SU-DHL-6 (cell line): ENCODE data around the gene TXNRD2.

ENCODE experiments used
- H2AFZ ChIP-seq: fragments of 200-600 bp; sonication (generic); 2 replicates; pipeline ENCODE4 v1.6.1; 2014; ENCODE audit warnings: low read depth, mild to moderate bottlenecking, moderate library complexity, mixed read lengths, antibody characterized with exemption, low read length; ENCODE audit not compliant: severe bottlenecking
- H3F3A ChIP-seq: fragments of 200-600 bp; shearing (Covaris generic); 2 replicates; pipeline ENCODE4 v1.6.0; 2016; ENCODE audit warnings: antibody characterized with exemption, mild to moderate bottlenecking; ENCODE audit not compliant: insufficient read depth
- H3K27ac ChIP-seq: fragments of 200-600 bp; sonication (generic); 2 replicates; pipeline ENCODE4 v1.5.1; 2016; ENCODE audit warnings: low read depth, mild to moderate bottlenecking, low read length, moderate library complexity, mixed read lengths
- H3K27me3 ChIP-seq: fragments of 200-600 bp; sonication (generic), shearing (Covaris generic); 2 replicates; pipeline ENCODE4 v1.6.0; 2014; ENCODE audit warnings: mild to moderate bottlenecking, low read length
- H3K36me3 ChIP-seq: fragments of 200-600 bp; sonication (generic); 2 replicates; pipeline ENCODE4 v1.6.1; 2014; ENCODE audit warnings: mild to moderate bottlenecking, low read length, mixed read lengths
- H3K4me2 ChIP-seq: fragments of 300-600, 200-600 bp; shearing (Covaris generic), sonication (generic); 2 replicates; pipeline ENCODE4 v1.6.0; 2014; ENCODE audit warnings: low read length, low read depth, mild to moderate bottlenecking; ENCODE audit not compliant: poor library complexity, severe bottlenecking
- H3K4me3 ChIP-seq: fragments of 200-600 bp; sonication (generic); 2 replicates; pipeline ENCODE4 v1.5.1; 2014; ENCODE audit warnings: antibody characterized with exemption, low read length, mild to moderate bottlenecking, mixed read lengths; ENCODE audit not compliant: insufficient read depth, poor library complexity, severe bottlenecking
- H3K79me2 ChIP-seq: fragments of 200-600 bp; sonication (generic); 2 replicates; pipeline ENCODE4 v1.6.1; 2014; ENCODE audit warnings: mild to moderate bottlenecking, low read length, moderate library complexity; ENCODE audit not compliant: insufficient read depth
- H3K9ac ChIP-seq: fragments of 200-600 bp; sonication (generic); 2 replicates; pipeline ENCODE4 v1.7.0; 2014; ENCODE audit warnings: mild to moderate bottlenecking, low read length
- H3K9me2 ChIP-seq: fragments of 200-600 bp; sonication (generic); replicated peaks from 2 replicates; pipeline ENCODE4 v1.6.1; 2014; ENCODE audit warnings: low read length; ENCODE audit not compliant: insufficient read depth
- H3K9me3 ChIP-seq: fragments of 200-600 bp; sonication (generic); 2 replicates; pipeline ENCODE4 v1.6.1; 2014; ENCODE audit warnings: low read length, mixed read lengths; ENCODE audit not compliant: insufficient read depth
- H4K20me1 ChIP-seq: fragments of 200-600 bp; sonication (generic); 2 replicates; pipeline ENCODE4 v1.6.1; 2014; ENCODE audit warnings: low read depth, mild to moderate bottlenecking, antibody characterized with exemption, low read length, moderate library complexity, mixed read lengths
- EZH2phosphoT487 ChIP-seq: fragments of 200-600 bp; sonication (generic), shearing (Covaris generic); conservative IDR thresholded peaks from 2 replicates; pipeline ENCODE4 v1.6.1; 2018; ENCODE audit warnings: mild to moderate bottlenecking, antibody characterized with exemption, low read length, moderate library complexity, mixed read lengths
- TF ChIP-seq, protein P1 (sequence below): fragments of 200-600 bp; sonication (generic); IDR thresholded peaks from one replicate; pipeline ENCODE4 v1.5.1; 2017; ENCODE audit warnings: antibody characterized with exemption, mild to moderate bottlenecking, low read length, moderate library complexity; ENCODE audit not compliant: insufficient read depth, poor library complexity, severe bottlenecking

The TXNRD2 gene

GRCh38 chr22:19880786-19881569 is 60.6 kb downstream of the TXNRD2 start:
- no peak overlapping the region for H2AFZ ChIP-seq
- no peaks in the 10 kb centered on the region for H3K27me3 ChIP-seq
- H3K4me3 ChIP-seq = no peak overlapping the region
- H3F3A ChIP-seq = no peaks in the 10 kb centered on the region
- H3K4me2 ChIP-seq = no peak overlapping the region
- H3K9me3 ChIP-seq = no peaks in the 10 kb centered on the region
- H3K36me3 ChIP-seq = no peaks in the 10 kb centered on the region
- no peaks in the 10 kb centered on the region for H3K79me2 ChIP-seq
- H4K20me1 ChIP-seq = no peaks in the 10 kb centered on the region
- H3K9ac ChIP-seq = no peak overlapping the region
- H3K27ac ChIP-seq = no peak overlapping the region
- no peaks in the 10 kb centered on the region for H3K9me2 ChIP-seq
- TF ChIP-seq, protein P1, sequence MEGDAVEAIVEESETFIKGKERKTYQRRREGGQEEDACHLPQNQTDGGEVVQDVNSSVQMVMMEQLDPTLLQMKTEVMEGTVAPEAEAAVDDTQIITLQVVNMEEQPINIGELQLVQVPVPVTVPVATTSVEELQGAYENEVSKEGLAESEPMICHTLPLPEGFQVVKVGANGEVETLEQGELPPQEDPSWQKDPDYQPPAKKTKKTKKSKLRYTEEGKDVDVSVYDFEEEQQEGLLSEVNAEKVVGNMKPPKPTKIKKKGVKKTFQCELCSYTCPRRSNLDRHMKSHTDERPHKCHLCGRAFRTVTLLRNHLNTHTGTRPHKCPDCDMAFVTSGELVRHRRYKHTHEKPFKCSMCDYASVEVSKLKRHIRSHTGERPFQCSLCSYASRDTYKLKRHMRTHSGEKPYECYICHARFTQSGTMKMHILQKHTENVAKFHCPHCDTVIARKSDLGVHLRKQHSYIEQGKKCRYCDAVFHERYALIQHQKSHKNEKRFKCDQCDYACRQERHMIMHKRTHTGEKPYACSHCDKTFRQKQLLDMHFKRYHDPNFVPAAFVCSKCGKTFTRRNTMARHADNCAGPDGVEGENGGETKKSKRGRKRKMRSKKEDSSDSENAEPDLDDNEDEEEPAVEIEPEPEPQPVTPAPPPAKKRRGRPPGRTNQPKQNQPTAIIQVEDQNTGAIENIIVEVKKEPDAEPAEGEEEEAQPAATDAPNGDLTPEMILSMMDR = no peak
- no peak for TF ChIP-seq EZH2phosphoT487

- Histone ChIP-seq H3K9me2 (no peaks in the 10 kb centered on the region), H3K4me2 (no peak overlapping the region), H3K27me3 (no peaks in the 10 kb centered on the region), H3K9me3 (no peaks in the 10 kb centered on the region), H2AFZ (no peak overlapping the region), H3K9ac (no peak overlapping the region), H3K79me2 (no peaks in the 10 kb centered on the region), H3F3A (no peaks in the 10 kb centered on the region), H3K4me3 (no peak overlapping the region), H4K20me1 (no peaks in the 10 kb centered on the region), H3K36me3 (no peaks in the 10 kb centered on the region), H3K27ac (no peak overlapping the region)
- TF ChIP-seq, protein P1 = no peak
- no peak for TF ChIP-seq EZH2phosphoT487
Observed at GRCh38 chr22:19879992-19880785, 61.4 kb downstream of the TXNRD2 start.

DNA sequence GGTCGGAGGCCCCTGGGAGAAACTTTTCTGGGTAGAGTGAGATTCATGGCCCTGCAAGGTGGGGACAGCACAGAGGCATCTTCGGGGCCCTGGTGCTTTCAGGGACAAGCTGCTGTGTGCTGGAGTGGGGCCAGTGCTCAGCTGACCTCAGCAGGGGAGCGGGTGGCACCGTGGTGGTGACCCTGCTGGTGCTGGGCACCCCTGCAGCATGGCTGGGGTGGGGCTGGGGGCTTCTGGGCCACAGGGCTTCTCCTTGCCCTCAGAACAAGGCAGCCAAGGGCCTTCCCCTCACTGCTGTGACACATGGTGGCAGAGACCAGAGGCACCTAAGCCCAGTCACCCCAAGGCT is 62.0 kb downstream of the TXNRD2 start:
- no peaks in the 10 kb centered on the region for H3K27me3 ChIP-seq
- H3K9me3 ChIP-seq = no peaks in the 10 kb centered on the region
- H3K9me2 ChIP-seq = no peaks in the 10 kb centered on the region
- no peaks in the 10 kb centered on the region for H3K36me3 ChIP-seq
- H3K4me3 ChIP-seq = no peak overlapping the region
- no peak overlapping the region for H2AFZ ChIP-seq
- H3K9ac ChIP-seq = no peak overlapping the region
- TF ChIP-seq, protein P1 = no peak
- no peak for TF ChIP-seq EZH2phosphoT487
- H3K27ac ChIP-seq = no peak overlapping the region
- no peaks in the 10 kb centered on the region for H4K20me1 ChIP-seq
- no peak overlapping the region for H3K4me2 ChIP-seq
- no peaks in the 10 kb centered on the region for H3K79me2 ChIP-seq
- H3F3A ChIP-seq = no peaks in the 10 kb centered on the region
